GM12801 (cell line): ENCODE measurements around the gene PLEKHF1.

ENCODE experiments used
- TF ChIP-seq, protein P1 (sequence below): IDR thresholded peaks from one replicate; pipeline ENCODE4 v1.5.1; 2011; ENCODE audit warnings: control low read depth; ENCODE audit not compliant: insufficient read length; ENCODE audit errors: extremely low read depth

The PLEKHF1 gene

DNA sequence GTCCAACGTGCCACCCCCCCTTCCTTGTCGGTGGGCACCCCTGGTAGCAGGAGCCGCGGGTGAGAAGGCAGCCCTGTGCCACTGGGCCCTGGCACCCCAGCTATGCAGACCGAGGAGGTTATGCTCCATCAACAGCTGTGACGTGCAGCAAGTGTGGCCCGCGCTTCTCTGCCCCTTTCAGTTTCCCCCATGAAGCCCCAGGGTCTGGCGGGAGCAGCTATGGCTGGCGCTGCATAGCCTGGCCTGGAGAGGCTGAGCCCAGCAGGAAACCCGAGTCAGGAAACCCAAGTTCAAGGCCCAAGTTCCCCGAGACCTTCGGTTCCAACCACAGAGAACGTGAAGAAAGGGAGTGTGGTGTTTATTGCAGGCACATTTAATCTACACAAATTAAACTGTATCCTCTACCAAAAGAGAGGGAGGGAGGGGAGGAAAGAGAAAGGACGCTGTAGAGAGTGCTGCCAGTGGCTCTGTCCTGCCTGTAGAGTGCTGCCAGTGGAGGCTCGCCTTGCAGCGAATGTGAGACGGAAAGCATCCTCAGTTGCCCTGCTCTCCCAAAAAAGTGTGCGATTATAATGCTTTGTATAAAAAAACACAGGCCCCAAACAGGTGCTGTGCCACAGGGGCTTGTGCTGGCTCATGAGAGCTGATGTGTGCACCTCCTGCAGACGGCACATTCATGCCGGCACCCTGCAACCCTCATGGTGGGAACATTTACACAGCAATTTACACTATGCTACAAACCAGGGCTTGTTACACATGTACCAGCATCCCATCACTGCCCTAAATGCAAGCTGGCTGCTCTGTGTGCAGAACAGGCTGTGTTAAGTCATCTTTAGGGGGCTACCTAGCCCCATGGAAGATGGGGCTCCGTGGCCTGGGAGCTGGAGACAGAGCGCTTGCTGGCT, 42.8 kb upstream of the PLEKHF1 start:
- TF ChIP-seq, protein P1, sequence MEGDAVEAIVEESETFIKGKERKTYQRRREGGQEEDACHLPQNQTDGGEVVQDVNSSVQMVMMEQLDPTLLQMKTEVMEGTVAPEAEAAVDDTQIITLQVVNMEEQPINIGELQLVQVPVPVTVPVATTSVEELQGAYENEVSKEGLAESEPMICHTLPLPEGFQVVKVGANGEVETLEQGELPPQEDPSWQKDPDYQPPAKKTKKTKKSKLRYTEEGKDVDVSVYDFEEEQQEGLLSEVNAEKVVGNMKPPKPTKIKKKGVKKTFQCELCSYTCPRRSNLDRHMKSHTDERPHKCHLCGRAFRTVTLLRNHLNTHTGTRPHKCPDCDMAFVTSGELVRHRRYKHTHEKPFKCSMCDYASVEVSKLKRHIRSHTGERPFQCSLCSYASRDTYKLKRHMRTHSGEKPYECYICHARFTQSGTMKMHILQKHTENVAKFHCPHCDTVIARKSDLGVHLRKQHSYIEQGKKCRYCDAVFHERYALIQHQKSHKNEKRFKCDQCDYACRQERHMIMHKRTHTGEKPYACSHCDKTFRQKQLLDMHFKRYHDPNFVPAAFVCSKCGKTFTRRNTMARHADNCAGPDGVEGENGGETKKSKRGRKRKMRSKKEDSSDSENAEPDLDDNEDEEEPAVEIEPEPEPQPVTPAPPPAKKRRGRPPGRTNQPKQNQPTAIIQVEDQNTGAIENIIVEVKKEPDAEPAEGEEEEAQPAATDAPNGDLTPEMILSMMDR, result no peak

DNA sequence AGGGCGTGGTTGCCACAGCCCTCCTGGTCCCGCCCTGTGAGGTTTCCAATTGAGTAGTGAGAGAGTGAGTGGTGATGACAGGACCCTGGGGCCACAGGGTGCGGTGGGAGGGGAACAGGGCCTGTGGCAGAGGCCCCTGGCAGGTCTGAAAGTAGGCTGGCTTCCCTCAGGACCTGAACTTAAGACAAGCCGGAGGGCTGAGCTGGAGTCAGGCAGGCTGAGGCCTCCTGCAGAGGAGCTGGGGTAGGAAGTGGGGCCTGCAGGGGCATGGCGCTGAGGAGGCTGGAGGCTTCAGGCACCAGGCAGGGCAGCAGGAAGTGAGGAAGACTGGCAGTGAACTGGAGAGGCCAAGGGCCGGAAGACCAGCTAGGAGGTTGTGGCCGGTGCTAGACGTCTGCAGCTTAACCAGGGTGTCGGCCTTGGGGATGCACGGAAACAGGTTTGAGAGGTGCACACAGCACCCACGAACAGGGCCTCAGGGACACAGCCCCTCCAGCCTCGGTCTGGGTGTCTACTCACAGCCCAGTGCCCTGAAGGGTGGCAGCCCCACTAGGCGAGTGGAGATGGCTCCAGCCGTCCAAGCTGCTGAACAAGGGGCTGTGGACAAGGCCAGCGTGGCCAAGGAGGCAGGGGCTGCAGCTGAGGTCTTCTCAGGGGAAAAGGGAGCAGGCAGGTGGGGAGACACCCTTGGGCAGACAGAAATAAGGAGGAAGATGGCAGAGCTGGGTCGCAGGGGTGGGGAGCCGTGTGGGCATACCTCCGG, 41.4 kb upstream of the PLEKHF1 start:
- TF ChIP-seq, protein P1, result no peak

DNA sequence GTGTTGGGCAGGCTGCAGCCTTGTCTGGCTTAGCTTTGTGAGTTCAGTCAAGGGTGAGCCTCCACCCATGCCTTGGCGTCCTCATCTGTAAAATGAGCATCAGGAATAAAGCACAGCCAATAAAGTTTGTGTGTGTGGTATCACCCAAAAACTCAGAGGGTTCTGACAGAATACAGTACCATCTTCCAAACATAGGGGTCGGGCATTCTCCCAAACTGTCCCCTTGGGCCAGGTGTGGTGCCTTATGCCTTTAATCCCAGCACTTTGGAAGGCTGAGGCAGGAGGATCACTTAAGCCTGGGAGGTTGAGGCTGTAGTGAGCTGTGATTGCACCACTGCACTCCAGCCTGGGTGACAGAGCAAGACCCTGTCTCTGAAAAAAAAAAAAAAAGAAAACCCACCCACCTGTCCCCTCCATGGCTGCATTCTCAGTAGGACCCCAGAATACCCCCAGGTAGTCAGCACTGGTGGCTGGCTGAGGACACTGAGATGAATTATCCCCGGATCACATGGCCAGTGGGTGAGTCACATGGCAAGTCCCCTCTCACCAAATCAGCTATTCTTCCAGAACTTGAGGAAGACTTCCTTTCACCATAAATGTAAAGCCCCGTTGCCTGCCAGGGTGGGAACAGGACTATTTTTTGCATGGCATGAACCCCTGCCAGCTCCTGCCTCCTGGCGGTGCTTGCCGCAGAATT, 40.6 kb upstream of the PLEKHF1 start:
- TF ChIP-seq, protein P1, result no peak

DNA sequence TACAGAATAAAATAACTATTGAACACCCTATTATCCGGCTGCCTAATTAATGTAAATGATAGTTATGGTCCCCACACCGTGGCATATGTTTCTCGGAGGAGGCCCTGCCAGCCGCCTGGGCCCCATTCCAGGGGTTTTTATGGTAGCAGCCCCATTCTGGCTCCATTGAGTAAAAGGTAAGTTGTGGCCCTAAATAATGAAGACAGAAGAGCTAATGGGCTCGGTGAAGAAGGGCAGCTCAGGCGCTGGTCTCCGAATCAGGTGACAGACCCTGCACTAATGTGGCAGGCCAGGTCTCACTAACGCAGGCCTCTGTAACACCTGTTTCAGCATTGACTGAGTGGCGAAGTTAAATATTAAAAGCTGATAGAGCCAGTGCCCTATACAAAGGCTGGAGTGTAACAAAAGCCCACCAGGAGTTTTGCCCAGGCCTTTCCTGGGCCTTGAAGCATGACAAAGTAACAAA, 40.0 kb upstream of the PLEKHF1 start:
- TF ChIP-seq, protein P1, result no peak

DNA sequence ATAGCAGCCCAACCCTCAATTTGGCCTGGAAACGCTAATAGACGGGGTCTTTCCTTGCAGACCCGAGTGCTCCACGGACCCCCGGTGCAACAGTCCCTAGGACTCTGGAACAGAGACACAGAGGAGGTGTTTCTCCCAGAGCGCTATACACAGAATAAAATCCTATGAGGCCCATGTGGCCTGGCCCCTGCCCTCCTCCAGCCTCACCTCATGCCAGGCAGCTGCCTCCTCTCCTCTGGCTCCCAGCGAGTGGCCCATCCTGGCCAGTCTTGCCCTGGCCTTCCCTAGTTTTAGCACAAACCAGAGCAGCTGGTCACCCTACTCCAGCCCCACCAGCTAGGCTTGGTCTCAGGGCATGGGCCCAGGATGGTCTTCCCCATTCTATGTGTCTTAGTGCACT, 38.9 kb upstream of the PLEKHF1 start:
- TF ChIP-seq, protein P1, result no peak

DNA sequence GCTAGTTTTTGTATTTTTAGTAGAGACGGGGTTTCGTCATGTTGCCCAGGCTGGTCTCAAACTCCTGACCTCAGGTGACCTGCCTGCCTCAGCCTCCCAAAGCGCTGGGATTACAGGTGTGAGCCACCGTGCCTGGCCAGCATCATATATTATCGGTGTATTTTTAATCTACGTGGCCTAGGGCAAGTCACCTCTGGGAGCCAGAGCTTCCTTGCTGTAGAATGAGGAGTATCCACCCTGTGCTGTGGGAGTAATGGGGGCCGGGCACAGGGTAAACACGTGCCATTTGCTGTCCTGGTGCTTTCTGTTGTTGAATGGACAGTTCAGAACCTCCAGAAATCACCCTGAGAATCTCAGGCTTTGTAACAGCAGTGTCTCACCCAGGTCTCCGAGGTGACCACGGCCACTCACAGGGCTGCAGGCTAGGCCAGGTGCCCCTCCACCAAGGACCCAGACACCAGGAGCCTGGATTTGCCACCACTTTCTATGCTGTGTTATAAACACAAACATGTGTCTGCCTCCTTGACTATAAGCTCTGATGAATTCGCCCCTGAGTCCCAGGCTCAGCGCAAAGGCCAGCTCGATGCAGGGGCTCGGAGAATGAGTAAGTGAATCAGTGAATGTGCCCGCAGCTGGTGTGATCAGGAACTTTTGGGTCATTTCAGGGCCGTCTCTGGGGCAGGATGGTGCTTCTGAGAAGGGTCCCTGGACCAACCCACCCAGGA, 36.4 kb upstream of the PLEKHF1 start:
- TF ChIP-seq, protein P1, result no peak
